ENCODE results near the gene NEUROG1. TPM values are rescaled to one million over a fixed set of nuclear protein-coding genes. Genes with fewer than 3 reads are reported as not detected.

NEUROG1 gene
- total RNA-seq, 1 experiment from 2014 or later: not detected

DNA sequence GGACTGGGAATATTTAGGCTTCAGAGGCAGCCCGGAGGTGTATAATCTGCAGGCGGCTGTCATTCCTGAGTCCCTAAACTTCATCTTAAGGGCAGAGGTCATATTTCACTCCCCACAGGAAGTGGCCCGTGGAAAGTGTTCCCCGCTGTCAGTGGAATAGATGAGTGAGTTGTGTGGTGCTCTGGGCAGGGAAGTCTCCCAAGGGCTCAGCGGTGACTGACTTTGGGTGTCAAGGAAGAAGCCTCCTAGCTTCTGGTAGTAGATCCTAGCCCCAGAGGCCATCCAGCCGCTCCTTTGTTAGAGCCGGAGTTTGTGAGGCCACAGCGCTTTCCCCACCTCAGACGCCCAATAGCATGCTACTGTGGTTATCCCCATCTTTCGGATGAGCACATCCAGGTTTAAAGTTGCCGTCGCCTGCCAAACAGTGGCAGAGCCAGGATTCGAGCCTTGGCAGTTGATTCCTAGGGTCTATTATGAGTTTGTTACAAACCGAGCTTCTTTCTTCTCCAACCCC, 44.7 kb downstream of the NEUROG1 start:
- intact Hi-C loops (cut with micrococcal nuclease): no loop called here
- POLR2A ChIA-PET: interaction anchor here (0.6 to 1.3 kb wide), 5 partner anchors 9 to 26 kb away, joined by 3 to 7 read pairs (median 3); no protein-coding TSS in a partner anchor
- CTCF ChIA-PET: interaction anchor here (0.7 to 11.2 kb wide), 6 partner anchors 16 to 75 kb away, joined by 3 to 96 read pairs (median 4); no protein-coding TSS in a partner anchor
- DNase-seq (ENCODE audit: unreplicated experiment): no peak
- no peak overlapping the region for H3K4me3 Mint-ChIP-seq (ENCODE audit: unreplicated experiment)
- TF ChIP-seq, protein P1, sequence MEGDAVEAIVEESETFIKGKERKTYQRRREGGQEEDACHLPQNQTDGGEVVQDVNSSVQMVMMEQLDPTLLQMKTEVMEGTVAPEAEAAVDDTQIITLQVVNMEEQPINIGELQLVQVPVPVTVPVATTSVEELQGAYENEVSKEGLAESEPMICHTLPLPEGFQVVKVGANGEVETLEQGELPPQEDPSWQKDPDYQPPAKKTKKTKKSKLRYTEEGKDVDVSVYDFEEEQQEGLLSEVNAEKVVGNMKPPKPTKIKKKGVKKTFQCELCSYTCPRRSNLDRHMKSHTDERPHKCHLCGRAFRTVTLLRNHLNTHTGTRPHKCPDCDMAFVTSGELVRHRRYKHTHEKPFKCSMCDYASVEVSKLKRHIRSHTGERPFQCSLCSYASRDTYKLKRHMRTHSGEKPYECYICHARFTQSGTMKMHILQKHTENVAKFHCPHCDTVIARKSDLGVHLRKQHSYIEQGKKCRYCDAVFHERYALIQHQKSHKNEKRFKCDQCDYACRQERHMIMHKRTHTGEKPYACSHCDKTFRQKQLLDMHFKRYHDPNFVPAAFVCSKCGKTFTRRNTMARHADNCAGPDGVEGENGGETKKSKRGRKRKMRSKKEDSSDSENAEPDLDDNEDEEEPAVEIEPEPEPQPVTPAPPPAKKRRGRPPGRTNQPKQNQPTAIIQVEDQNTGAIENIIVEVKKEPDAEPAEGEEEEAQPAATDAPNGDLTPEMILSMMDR (IDR thresholded peaks at IDR 0.05; ENCODE audit: unreplicated experiment): no peak
- no TSS peak for BruUV-seq (replicated peaks)
- H3K27me3 Mint-ChIP-seq (ENCODE audit: insufficient read depth, unreplicated experiment): no peaks in the 10 kb centered on the region
- peaks cover 48% of the 10 kb centered on the region for H3K4me1 Mint-ChIP-seq (ENCODE audit: insufficient read depth, unreplicated experiment)
- peaks cover 6% of the 10 kb centered on the region for H3K36me3 Mint-ChIP-seq (ENCODE audit: insufficient read depth, unreplicated experiment)
- H3K9me3 Mint-ChIP-seq (ENCODE audit: unreplicated experiment): no peaks in the 10 kb centered on the region
- H3K27ac Mint-ChIP-seq (ENCODE audit: low read depth, unreplicated experiment): no peak overlapping the region

DNA sequence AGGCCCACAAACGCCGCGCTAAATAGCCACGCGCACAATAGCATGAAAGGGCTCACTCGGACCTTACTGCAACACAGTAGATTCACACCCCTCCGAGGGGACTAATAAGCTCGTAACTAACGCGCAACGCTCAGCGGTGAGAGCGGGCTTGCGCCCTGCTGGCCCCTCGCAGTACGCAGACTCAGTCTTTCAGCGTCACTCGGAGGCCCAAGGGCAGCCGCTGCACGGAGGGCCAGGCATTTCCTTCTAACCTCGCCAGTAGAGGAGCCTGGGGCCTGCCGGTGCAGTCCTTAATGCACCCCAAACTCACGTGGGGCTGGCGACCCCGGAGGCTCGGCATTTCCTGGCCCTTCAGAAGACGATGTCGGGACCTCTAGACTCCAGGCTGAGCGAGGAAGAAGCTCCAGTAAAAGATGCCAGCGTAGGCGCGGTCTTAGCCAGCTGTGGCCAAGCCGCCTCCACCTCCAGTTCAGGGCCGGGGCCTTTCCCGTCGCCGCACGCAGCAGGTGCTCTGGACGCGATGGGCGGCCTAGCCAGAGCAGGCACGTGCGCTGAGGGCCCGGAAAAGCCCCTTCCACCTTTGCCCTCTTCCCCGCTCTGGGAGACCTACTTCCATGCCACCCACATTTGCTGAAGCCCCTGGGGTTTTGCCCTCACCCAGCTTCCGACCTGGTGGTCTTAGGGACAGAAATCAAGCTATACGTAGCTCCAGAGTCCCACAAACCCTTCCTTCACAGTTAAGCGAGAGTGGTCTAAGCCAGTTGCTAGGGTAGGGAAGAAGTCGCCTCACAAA, 45.3 kb downstream of the NEUROG1 start:
- Mint-ChIP-seq H3K9me3 (ENCODE audit: unreplicated experiment) (no peaks in the 10 kb centered on the region), H3K27ac (ENCODE audit: low read depth, unreplicated experiment) (no peak overlapping the region), H3K36me3 (ENCODE audit: insufficient read depth, unreplicated experiment) (peaks cover 6% of the 10 kb centered on the region), H3K4me3 (ENCODE audit: unreplicated experiment) (no peak overlapping the region), H3K27me3 (ENCODE audit: insufficient read depth, unreplicated experiment) (no peaks in the 10 kb centered on the region), H3K4me1 (ENCODE audit: insufficient read depth, unreplicated experiment) (peaks cover 48% of the 10 kb centered on the region)
- ChIA-PET CTCF (interaction anchor here (0.5 to 11.2 kb wide), 8 partner anchors 16 to 340 kb away, joined by 3 to 96 read pairs (median 3); no protein-coding TSS in a partner anchor), POLR2A (interaction anchor here (0.6 kb wide), 1 partner anchor 12 kb away, joined by 4 read pairs; no protein-coding TSS in a partner anchor)
- TF ChIP-seq, protein P1 (IDR thresholded peaks at IDR 0.05; ENCODE audit: unreplicated experiment): no peak
- DNase-seq (ENCODE audit: unreplicated experiment): no peak
- no TSS peak for BruUV-seq (replicated peaks)
- intact Hi-C loops (cut with micrococcal nuclease): no loop called here

DNA sequence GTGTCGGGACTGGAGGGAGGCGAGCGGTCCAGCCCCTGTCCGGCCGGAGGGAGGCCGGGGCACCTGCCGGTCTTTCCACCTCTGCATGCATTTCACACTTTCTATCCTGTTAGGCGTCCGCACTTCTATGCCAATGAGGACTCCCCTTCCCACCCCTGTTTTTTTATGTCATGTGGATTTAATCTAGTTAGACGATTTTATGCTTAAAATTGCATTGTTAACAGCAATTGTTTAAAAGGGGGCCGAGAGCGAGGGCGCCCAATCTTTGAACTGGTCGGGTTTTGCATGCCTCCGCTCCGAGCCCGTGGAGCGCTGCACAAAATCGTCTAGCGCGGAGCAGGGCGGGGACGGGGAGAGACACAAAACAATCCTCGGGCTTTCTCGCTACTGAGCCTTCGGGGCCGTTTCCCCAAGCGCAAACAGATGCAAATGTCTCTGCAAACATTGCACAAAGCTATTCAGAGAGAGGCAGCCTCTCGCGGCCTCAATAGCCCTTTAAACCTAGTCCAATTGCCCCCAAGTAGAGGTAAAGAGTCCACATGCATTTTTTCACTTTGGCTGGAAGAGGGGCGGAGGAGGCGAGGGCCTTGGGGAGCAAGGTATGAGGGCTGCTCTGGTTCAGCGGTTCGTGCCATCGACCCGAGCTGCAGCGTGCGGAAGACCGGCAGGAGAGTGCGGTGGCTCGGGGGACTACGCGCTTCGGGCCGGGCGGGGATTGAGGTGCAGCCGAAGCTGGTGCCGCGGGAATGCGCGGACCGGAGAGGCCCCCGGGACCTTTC, 46.1 kb downstream of the NEUROG1 start:
- no TSS peak for BruUV-seq (replicated peaks)
- TF ChIP-seq, protein P1 (IDR thresholded peaks at IDR 0.05; ENCODE audit: unreplicated experiment): no peak
- ChIA-PET POLR2A (no interaction called here), CTCF (interaction anchor here (0.5 to 11.2 kb wide), 5 partner anchors 25 to 340 kb away, joined by 3 to 96 read pairs (median 3); no protein-coding TSS in a partner anchor)
- Mint-ChIP-seq H3K27ac (ENCODE audit: low read depth, unreplicated experiment) (no peak overlapping the region), H3K4me3 (ENCODE audit: unreplicated experiment) (no peak overlapping the region), H3K9me3 (ENCODE audit: unreplicated experiment) (no peaks in the 10 kb centered on the region), H3K27me3 (ENCODE audit: insufficient read depth, unreplicated experiment) (no peaks in the 10 kb centered on the region), H3K36me3 (ENCODE audit: insufficient read depth, unreplicated experiment) (peaks cover 6% of the 10 kb centered on the region), H3K4me1 (ENCODE audit: insufficient read depth, unreplicated experiment) (peaks cover 42% of the 10 kb centered on the region)
- DNase-seq (ENCODE audit: unreplicated experiment): no peak
- intact Hi-C loops (cut with micrococcal nuclease): no loop called here

All from MCF 10A (cell line).